ENCODE results near the gene NR2C2.

NR2C2 gene

GRCh38 chr3:15094187-15094875 lies 146.9 kb downstream of the NR2C2 start:
- in situ Hi-C loops (cut with HindIII; ENCODE audit: low sequenced_read_pairs): no loop called here

GRCh38 chr3:15096046-15096445 lies 148.7 kb downstream of the NR2C2 start:
- in situ Hi-C loops (cut with HindIII; ENCODE audit: low sequenced_read_pairs): no loop called here

GRCh38 chr3:15097891-15098290 lies 150.5 kb downstream of the NR2C2 start:
- in situ Hi-C loops (cut with HindIII; ENCODE audit: low sequenced_read_pairs): no loop called here

All from endothelial cell of hepatic sinusoid (primary cell).